GM18858 (cell line): Measurements from ENCODE around the gene SPATA7.

ENCODE experiments used
- ATAC-seq: cut with Tn5 transposase; IDR thresholded peaks from one replicate; pipeline ENCODE4 v1.9.1; 2021; ENCODE audit not compliant: unreplicated experiment

Gene SPATA7

GRCh38 chr14:88479574-88479987, 94.1 kb downstream of the SPATA7 start:
- ATAC-seq = no peak

- no peak for ATAC-seq
Observed at GRCh38 chr14:88481059-88481458, 95.6 kb downstream of the SPATA7 start.

GRCh38 chr14:88481794-88482193, 96.3 kb downstream of the SPATA7 start:
- ATAC-seq = no peak

- no peak for ATAC-seq
Observed at GRCh38 chr14:88482524-88482923, 97.1 kb downstream of the SPATA7 start.
